Mammary epithelial cell (primary cell): ENCODE data around the gene KCNG4.

Source experiments
- EZH2 ChIP-seq: IDR thresholded peaks from 2 replicates; pipeline ENCODE4 v1.6.1; 2012; ENCODE audit warnings: low read length, inconsistent platforms, borderline replicate concordance
- TF ChIP-seq, protein P1 (sequence below), 2 donors: IDR thresholded peaks in 1 of 2; conservative IDR thresholded peaks in 1 of 2; 2 replicates each; pipeline ENCODE4 v1.5.1; 2011 to 2012; ENCODE audit warnings: inconsistent platforms in 2 of 2, low read length in 2 of 2, mild to moderate bottlenecking in 2 of 2, control low read depth in 1 of 2, low read depth in 1 of 2; ENCODE audit not compliant: insufficient read depth in 1 of 2; ENCODE audit errors: extremely low read depth in 1 of 2

DNA sequence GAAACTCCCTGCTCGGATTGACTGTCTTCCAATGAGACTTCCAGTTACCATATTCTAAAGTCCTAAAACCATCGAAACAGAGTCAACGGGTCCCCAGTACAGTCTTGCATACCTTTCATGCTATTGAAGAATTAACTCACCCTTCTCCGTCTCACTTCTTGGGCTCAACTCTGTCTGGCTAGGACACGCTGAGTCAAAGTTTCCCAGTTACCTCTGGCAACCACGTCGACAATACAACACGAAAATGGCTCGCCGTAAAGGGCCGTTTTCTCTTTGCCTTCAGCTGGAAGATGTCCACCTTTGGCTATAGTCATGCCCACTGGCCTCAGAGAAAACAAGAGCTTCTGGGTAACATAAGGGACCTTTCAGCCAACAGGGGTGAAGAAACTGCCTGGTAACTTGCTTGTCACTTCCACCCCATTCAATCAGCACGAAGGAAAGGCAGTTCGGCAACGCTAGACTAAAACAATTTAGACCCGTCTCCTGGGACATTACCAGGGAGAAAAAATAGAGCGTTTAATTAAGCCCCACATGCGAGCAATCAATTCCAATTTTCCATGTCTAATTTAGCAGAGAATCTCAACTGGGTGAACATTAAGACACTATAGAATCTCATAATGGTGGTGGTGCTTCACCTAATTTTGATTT, 21.5 kb downstream of the KCNG4 start:
- TF ChIP-seq, protein P1, sequence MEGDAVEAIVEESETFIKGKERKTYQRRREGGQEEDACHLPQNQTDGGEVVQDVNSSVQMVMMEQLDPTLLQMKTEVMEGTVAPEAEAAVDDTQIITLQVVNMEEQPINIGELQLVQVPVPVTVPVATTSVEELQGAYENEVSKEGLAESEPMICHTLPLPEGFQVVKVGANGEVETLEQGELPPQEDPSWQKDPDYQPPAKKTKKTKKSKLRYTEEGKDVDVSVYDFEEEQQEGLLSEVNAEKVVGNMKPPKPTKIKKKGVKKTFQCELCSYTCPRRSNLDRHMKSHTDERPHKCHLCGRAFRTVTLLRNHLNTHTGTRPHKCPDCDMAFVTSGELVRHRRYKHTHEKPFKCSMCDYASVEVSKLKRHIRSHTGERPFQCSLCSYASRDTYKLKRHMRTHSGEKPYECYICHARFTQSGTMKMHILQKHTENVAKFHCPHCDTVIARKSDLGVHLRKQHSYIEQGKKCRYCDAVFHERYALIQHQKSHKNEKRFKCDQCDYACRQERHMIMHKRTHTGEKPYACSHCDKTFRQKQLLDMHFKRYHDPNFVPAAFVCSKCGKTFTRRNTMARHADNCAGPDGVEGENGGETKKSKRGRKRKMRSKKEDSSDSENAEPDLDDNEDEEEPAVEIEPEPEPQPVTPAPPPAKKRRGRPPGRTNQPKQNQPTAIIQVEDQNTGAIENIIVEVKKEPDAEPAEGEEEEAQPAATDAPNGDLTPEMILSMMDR (conservative IDR thresholded peaks at IDR 0.05 in 1 of 2, IDR thresholded peaks at IDR 0.05 in 1 of 2; ENCODE audit: extremely low read depth in 1 of 2, insufficient read depth in 1 of 2, low read depth in 1 of 2, low read length in 2 of 2) = no peak
- TF ChIP-seq EZH2 = no peak
